ENCODE measurements around the gene CCL25.

Gene CCL25

GRCh38 chr19:8085598-8086408 is 33.2 kb downstream of the CCL25 start:
- H3K4me3 ChIP-seq (ENCODE audit: low read depth in 1 of 2, low read length in 2 of 2) = no peak overlapping the region

GRCh38 chr19:8086849-8087248 is 34.3 kb downstream of the CCL25 start:
- Histone ChIP-seq H3K27me3 (ENCODE audit: control insufficient read depth in 1 of 2, insufficient read depth in 2 of 2, low read length in 2 of 2) (no peaks in the 10 kb centered on the region), H3K27ac (ENCODE audit: low read depth, low read length) (no peak overlapping the region), H3K9me3 (ENCODE audit: control insufficient read depth in 1 of 2, low read length in 2 of 2) (peaks cover 0 to 7% of the 10 kb centered on the region in 2 donors), H3K9ac (ENCODE audit: low read depth in 1 of 2, low read length in 2 of 2) (no peak overlapping the region), H3K4me1 (ENCODE audit: control insufficient read depth in 1 of 2, insufficient read depth in 2 of 2, low read length in 2 of 2) (no peaks in the 10 kb centered on the region), H3K36me3 (ENCODE audit: control insufficient read depth in 1 of 2, insufficient read depth in 2 of 2, low read length in 2 of 2) (no peaks in the 10 kb centered on the region), H3K4me3 (ENCODE audit: low read depth in 1 of 2, low read length in 2 of 2) (no peak overlapping the region)

More at GRCh38 chr19:8085598-8086408, 33.2 kb downstream of the CCL25 start:
- H3K9me3 ChIP-seq (ENCODE audit: control insufficient read depth in 1 of 2, low read length in 2 of 2) = peaks cover 0 to 7% of the 10 kb centered on the region in 2 donors
- H3K27me3 ChIP-seq (ENCODE audit: control insufficient read depth in 1 of 2, insufficient read depth in 2 of 2, low read length in 2 of 2) = no peaks in the 10 kb centered on the region
- no peaks in the 10 kb centered on the region for H3K4me1 ChIP-seq (ENCODE audit: control insufficient read depth in 1 of 2, insufficient read depth in 2 of 2, low read length in 2 of 2)
- H3K36me3 ChIP-seq (ENCODE audit: control insufficient read depth in 1 of 2, insufficient read depth in 2 of 2, low read length in 2 of 2) = no peaks in the 10 kb centered on the region
- no peak overlapping the region for H3K27ac ChIP-seq (ENCODE audit: low read depth, low read length)
- H3K9ac ChIP-seq (ENCODE audit: low read depth in 1 of 2, low read length in 2 of 2) = no peak overlapping the region

- Histone ChIP-seq H3K9ac (ENCODE audit: low read depth in 1 of 2, low read length in 2 of 2) (no peak overlapping the region), H3K36me3 (ENCODE audit: control insufficient read depth in 1 of 2, insufficient read depth in 2 of 2, low read length in 2 of 2) (no peaks in the 10 kb centered on the region), H3K27me3 (ENCODE audit: control insufficient read depth in 1 of 2, insufficient read depth in 2 of 2, low read length in 2 of 2) (no peaks in the 10 kb centered on the region), H3K4me1 (ENCODE audit: control insufficient read depth in 1 of 2, insufficient read depth in 2 of 2, low read length in 2 of 2) (no peaks in the 10 kb centered on the region), H3K9me3 (ENCODE audit: control insufficient read depth in 1 of 2, low read length in 2 of 2) (peaks cover 0 to 7% of the 10 kb centered on the region in 2 donors), H3K27ac (ENCODE audit: low read depth, low read length) (no peak overlapping the region), H3K4me3 (ENCODE audit: low read depth in 1 of 2, low read length in 2 of 2) (no peak overlapping the region)
Measured at GRCh38 chr19:8087876-8088275, 35.3 kb downstream of the CCL25 start.

GRCh38 chr19:8088752-8089663 is 36.4 kb downstream of the CCL25 start:
- H3K4me1 ChIP-seq (ENCODE audit: control insufficient read depth in 1 of 2, insufficient read depth in 2 of 2, low read length in 2 of 2) = no peaks in the 10 kb centered on the region
- no peaks in the 10 kb centered on the region for H3K27me3 ChIP-seq (ENCODE audit: control insufficient read depth in 1 of 2, insufficient read depth in 2 of 2, low read length in 2 of 2)
- no peak overlapping the region for H3K9ac ChIP-seq (ENCODE audit: low read depth in 1 of 2, low read length in 2 of 2)
- no peak overlapping the region for H3K4me3 ChIP-seq (ENCODE audit: low read depth in 1 of 2, low read length in 2 of 2)
- H3K9me3 ChIP-seq (ENCODE audit: control insufficient read depth in 1 of 2, low read length in 2 of 2) = peaks cover under 1 to 7% of the 10 kb centered on the region in 2 donors
- no peaks in the 10 kb centered on the region for H3K36me3 ChIP-seq (ENCODE audit: control insufficient read depth in 1 of 2, insufficient read depth in 2 of 2, low read length in 2 of 2)
- H3K27ac ChIP-seq (ENCODE audit: low read depth, low read length) = no peak overlapping the region

GRCh38 chr19:8089664-8090601 is 37.4 kb downstream of the CCL25 start:
- H3K9ac ChIP-seq (ENCODE audit: low read depth in 1 of 2, low read length in 2 of 2) = no peak overlapping the region
- H3K4me1 ChIP-seq (ENCODE audit: control insufficient read depth in 1 of 2, insufficient read depth in 2 of 2, low read length in 2 of 2) = no peaks in the 10 kb centered on the region
- no peak overlapping the region for H3K27ac ChIP-seq (ENCODE audit: low read depth, low read length)
- no peak overlapping the region for H3K4me3 ChIP-seq (ENCODE audit: low read depth in 1 of 2, low read length in 2 of 2)
- H3K9me3 ChIP-seq (ENCODE audit: control insufficient read depth in 1 of 2, low read length in 2 of 2) = peaks cover 10 to 12% of the 10 kb centered on the region in 2 donors
- no peaks in the 10 kb centered on the region for H3K27me3 ChIP-seq (ENCODE audit: control insufficient read depth in 1 of 2, insufficient read depth in 2 of 2, low read length in 2 of 2)
- no peaks in the 10 kb centered on the region for H3K36me3 ChIP-seq (ENCODE audit: control insufficient read depth in 1 of 2, insufficient read depth in 2 of 2, low read length in 2 of 2)

- Histone ChIP-seq H3K9ac (ENCODE audit: low read depth in 1 of 2, low read length in 2 of 2) (no peak overlapping the region), H3K4me1 (ENCODE audit: control insufficient read depth in 1 of 2, insufficient read depth in 2 of 2, low read length in 2 of 2) (no peaks in the 10 kb centered on the region), H3K27me3 (ENCODE audit: control insufficient read depth in 1 of 2, insufficient read depth in 2 of 2, low read length in 2 of 2) (no peaks in the 10 kb centered on the region), H3K4me3 (ENCODE audit: low read depth in 1 of 2, low read length in 2 of 2) (no peak overlapping the region), H3K9me3 (ENCODE audit: control insufficient read depth in 1 of 2, low read length in 2 of 2) (peaks cover 20 to 21% of the 10 kb centered on the region in 2 donors), H3K36me3 (ENCODE audit: control insufficient read depth in 1 of 2, insufficient read depth in 2 of 2, low read length in 2 of 2) (peaks cover 0 to 5% of the 10 kb centered on the region in 2 donors), H3K27ac (ENCODE audit: low read depth, low read length) (no peak overlapping the region)
Measured at GRCh38 chr19:8090950-8091349, 38.4 kb downstream of the CCL25 start.

- H3K9ac ChIP-seq (ENCODE audit: low read depth in 1 of 2, low read length in 2 of 2) = no peak overlapping the region
- no peak overlapping the region for H3K4me3 ChIP-seq (ENCODE audit: low read depth in 1 of 2, low read length in 2 of 2)
- H3K27me3 ChIP-seq (ENCODE audit: control insufficient read depth in 1 of 2, insufficient read depth in 2 of 2, low read length in 2 of 2) = no peaks in the 10 kb centered on the region
- H3K36me3 ChIP-seq (ENCODE audit: control insufficient read depth in 1 of 2, insufficient read depth in 2 of 2, low read length in 2 of 2) = peaks cover 0 to 5% of the 10 kb centered on the region in 2 donors
- no peaks in the 10 kb centered on the region for H3K4me1 ChIP-seq (ENCODE audit: control insufficient read depth in 1 of 2, insufficient read depth in 2 of 2, low read length in 2 of 2)
- H3K9me3 ChIP-seq (ENCODE audit: control insufficient read depth in 1 of 2, low read length in 2 of 2) = peaks cover 26 to 31% of the 10 kb centered on the region in 2 donors
- H3K27ac ChIP-seq (ENCODE audit: low read depth, low read length) = no peak overlapping the region
Measured at GRCh38 chr19:8093740-8094139, 41.2 kb downstream of the CCL25 start.

- no peak overlapping the region for H3K27ac ChIP-seq (ENCODE audit: low read depth, low read length)
- H3K36me3 ChIP-seq (ENCODE audit: control insufficient read depth in 1 of 2, insufficient read depth in 2 of 2, low read length in 2 of 2) = peaks cover 0 to 5% of the 10 kb centered on the region in 2 donors
- peaks cover 26 to 27% of the 10 kb centered on the region in 2 donors for H3K9me3 ChIP-seq (ENCODE audit: control insufficient read depth in 1 of 2, low read length in 2 of 2)
- H3K4me3 ChIP-seq (ENCODE audit: low read depth in 1 of 2, low read length in 2 of 2) = no peak overlapping the region
- H3K27me3 ChIP-seq (ENCODE audit: control insufficient read depth in 1 of 2, insufficient read depth in 2 of 2, low read length in 2 of 2) = no peaks in the 10 kb centered on the region
- H3K4me1 ChIP-seq (ENCODE audit: control insufficient read depth in 1 of 2, insufficient read depth in 2 of 2, low read length in 2 of 2) = no peaks in the 10 kb centered on the region
- H3K9ac ChIP-seq (ENCODE audit: low read depth in 1 of 2, low read length in 2 of 2) = no peak overlapping the region
Measured at GRCh38 chr19:8094336-8094735, 41.8 kb downstream of the CCL25 start.

- Histone ChIP-seq H3K4me1 (ENCODE audit: control insufficient read depth in 1 of 2, insufficient read depth in 2 of 2, low read length in 2 of 2) (no peaks in the 10 kb centered on the region), H3K27ac (ENCODE audit: low read depth, low read length) (no peak overlapping the region), H3K9ac (ENCODE audit: low read depth in 1 of 2, low read length in 2 of 2) (no peak overlapping the region), H3K9me3 (ENCODE audit: control insufficient read depth in 1 of 2, low read length in 2 of 2) (peaks cover 26 to 27% of the 10 kb centered on the region in 2 donors), H3K4me3 (ENCODE audit: low read depth in 1 of 2, low read length in 2 of 2) (peak overlapping the region in 1 of 2 donors; percentile 35), H3K36me3 (ENCODE audit: control insufficient read depth in 1 of 2, insufficient read depth in 2 of 2, low read length in 2 of 2) (peaks cover 0 to 5% of the 10 kb centered on the region in 2 donors), H3K27me3 (ENCODE audit: control insufficient read depth in 1 of 2, insufficient read depth in 2 of 2, low read length in 2 of 2) (no peaks in the 10 kb centered on the region)
Measured at GRCh38 chr19:8095354-8095886, 42.9 kb downstream of the CCL25 start.
